Stomach (tissue), 9 donors: ENCODE data around the gene TBX4. TPM values are rescaled to one million over a fixed set of nuclear protein-coding genes. Genes with fewer than 3 reads are reported as not detected.

Source experiments
- DNase-seq, 2 donors: peaks; one replicate each; pipeline versions ENCODE4 v3.0.0 to v3.0.0-alpha.2; 2013 to 2019
- H3K27ac ChIP-seq, 5 donors: fragments of 200-600 bp in 4 of 5; sonication (generic) in 4 of 5; one replicate each; pipeline ENCODE4 v1.5.1; 2013 to 2019; ENCODE audit warnings: mild to moderate bottlenecking in 1 of 5, moderate library complexity in 1 of 5
- H3K27me3 ChIP-seq, 3 donors: fragments of 200-600 bp; sonication (generic); one replicate each; pipeline ENCODE4 v1.5.1; 2017 to 2019; ENCODE audit warnings: mixed run types in 1 of 3
- H3K36me3 ChIP-seq, 4 donors: fragments of 200-600 bp; sonication (generic); 1 replicate in 3 of 4; 2 replicates in 1 of 4; pipeline ENCODE4 v1.5.1; 2016 to 2019
- H3K4me1 ChIP-seq, 4 donors: fragments of 200-600 bp; sonication (generic); one replicate each; pipeline ENCODE4 v1.5.1; 2016 to 2019
- H3K4me3 ChIP-seq, 4 donors: fragments of 200-600 bp; sonication (generic) in 3 of 4; one replicate each; pipeline ENCODE4 v1.5.1; 2016 to 2019; ENCODE audit warnings: mild to moderate bottlenecking in 1 of 4
- H3K9me3 ChIP-seq, 4 donors: fragments of 200-600 bp; sonication (generic); one replicate each; pipeline ENCODE4 v1.5.1; 2016 to 2019
- CTCF ChIP-seq, 7 experiments: fragments of 450-650 bp in 4 of 7; fragments of 200-600 bp in 3 of 7; sonication (generic) in 3 of 7; IDR thresholded peaks; one replicate each; pipeline ENCODE4 v1.5.1; 2016 to 2019; ENCODE audit warnings: antibody characterized with exemption in 7 of 7, control low read depth in 2 of 7, mild to moderate bottlenecking in 1 of 7
- EP300 ChIP-seq: sonication (generic); formaldehyde crosslinking; IDR thresholded peaks from one replicate; pipeline ENCODE4 v1.6.1; 2017; ENCODE audit warnings: antibody characterized with exemption
- POLR2A ChIP-seq, 4 donors: fragments of 450-650 bp; IDR thresholded peaks; one replicate each; pipeline ENCODE4 v1.6.1; 2016; ENCODE audit warnings: antibody characterized with exemption in 4 of 4, control low read depth in 2 of 4, mild to moderate bottlenecking in 1 of 4, moderate library complexity in 1 of 4
- POLR2AphosphoS5 ChIP-seq, 3 donors: sonication (generic); formaldehyde crosslinking; IDR thresholded peaks; one replicate each; pipeline ENCODE4 v1.6.1; 2016; ENCODE audit warnings: antibody characterized with exemption in 3 of 3
- WGBS, 5 donors: extraction: QIAGEN DNeasy Blood & Tissue Kit in 3 of 5; methylation state at CpG; one replicate each; pipeline versions ENCODE4 v1.1.5 to v1.1.7; 2013 to 2018; 5-methylcytosine and 5-hydroxymethylcytosine counted together
- intact Hi-C: fragments of 100-400 bp; cut with DNase I; formaldehyde crosslinking; loops from one replicate; pipeline ENCODE4 v1.15.1; 2023; ENCODE audit warnings: low total_unique reads
- polyA plus RNA-seq, 3 donors: library from polyadenylated mRNA; stranded (reverse); fragments of 200-250 nt; gene quantifications; one replicate each; pipeline ENCODE4 v1.2.3, GENCODE V29; 2013
- total RNA-seq, 5 donors: library from RNA; depleted of rRNA; stranded (reverse); fragments of >200 nt; gene quantifications; one replicate each; pipeline versions ENCODE4 v1.1.0 to v1.2.3, GENCODE V29; 2014 to 2016
- donor health status: healthy with polysubstance abuse.
- donor health status: Bipolar disorder and iron deficiency.
- donor health status: healthy.

TBX4 gene
- total and polyA plus RNA-seq, 8 donors = 0.08 to 0.73 TPM; not detected in 6

- peak overlapping the region; percentile 52 to 85 (median 73) for H3K27ac ChIP-seq
- intact Hi-C loops = no loop called here
- peaks cover 25 to 100% (median 90%) of the 10 kb centered on the region in 3 donors for H3K27me3 ChIP-seq
- peaks cover 25 to 81% (median 70%) of the 10 kb centered on the region in 4 donors for H3K4me1 ChIP-seq
- DNase-seq = peak in 1 of 2 donors; percentile 48
- TF ChIP-seq EP300 (no peak), POLR2AphosphoS5 (IDR thresholded peaks at IDR 0.05) (no peak), CTCF (IDR thresholded peaks at IDR 0.05) (no peak), POLR2A (IDR thresholded peaks at IDR 0.05) (no peak)
- H3K4me3 ChIP-seq = peak overlapping the region; percentile 28 to 75 (median 54)
- H3K9me3 ChIP-seq = no peaks in the 10 kb centered on the region
- H3K36me3 ChIP-seq = peaks cover 0 to 6% (median 3%) of the 10 kb centered on the region in 4 donors
- WGBS, 5 donors = 6 to 31% (median 9%) methylated on average over 26 to 71 of the region's 71 CpGs
Measured at GRCh38 chr17:61404913-61405685, 47.1 kb upstream of the TBX4 start.

GRCh38 chr17:61405686-61406536, 46.3 kb upstream of the TBX4 start:
- peaks cover 0 to 6% (median 3%) of the 10 kb centered on the region in 4 donors for H3K36me3 ChIP-seq
- no peaks in the 10 kb centered on the region for H3K9me3 ChIP-seq
- intact Hi-C loops = no loop called here
- TF ChIP-seq POLR2AphosphoS5 (IDR thresholded peaks at IDR 0.05) (no peak), EP300 (no peak), CTCF (IDR thresholded peaks at IDR 0.05) (no peak)
- peaks cover 28 to 100% (median 91%) of the 10 kb centered on the region in 3 donors for H3K27me3 ChIP-seq
- H3K4me3 ChIP-seq = peak overlapping the region; percentile 28 to 75 (median 54)
- WGBS, 5 donors = 28 to 50% (median 33%) methylated on average over 31 to 37 of the region's 37 CpGs
- DNase-seq = peak in 1 of 2 donors; percentile 17
- H3K27ac ChIP-seq = peak overlapping the region; percentile 54 to 85 (median 73)
- peaks cover 26 to 83% (median 72%) of the 10 kb centered on the region in 4 donors for H3K4me1 ChIP-seq

GRCh38 chr17:61406537-61406845, 45.7 kb upstream of the TBX4 start:
- 50 to 69% (median 58%) methylated on average over 1 of the region's 1 CpG for WGBS, 5 donors
- Histone ChIP-seq H3K27ac (peak overlapping the region; percentile 54 to 85 (median 73)), H3K4me3 (peak overlapping the region in 2 of 4 donors; percentile 51 to 75), H3K4me1 (peaks cover 30 to 83% (median 72%) of the 10 kb centered on the region in 4 donors), H3K36me3 (peaks cover 0 to 6% (median 3%) of the 10 kb centered on the region in 4 donors), H3K9me3 (no peaks in the 10 kb centered on the region), H3K27me3 (peaks cover 22 to 100% (median 91%) of the 10 kb centered on the region in 3 donors)
- TF ChIP-seq POLR2A (IDR thresholded peaks at IDR 0.05) = no peak
- no peak for TF ChIP-seq EP300
- no peak for TF ChIP-seq CTCF (IDR thresholded peaks at IDR 0.05)
- no peak for TF ChIP-seq POLR2AphosphoS5 (IDR thresholded peaks at IDR 0.05)
- no peak for DNase-seq
- intact Hi-C loops = no loop called here
